Neural cell (in vitro differentiated cells): Measurements from ENCODE around the gene P3H2. TPM values are rescaled to one million over a fixed set of nuclear protein-coding genes. Genes with fewer than 3 reads are reported as not detected.

Experiments
- H2AFZ ChIP-seq: fragments of 200-600, 300-800 bp; sonication (generic), shearing (Covaris generic); 2 replicates; pipeline ENCODE4 v1.6.0; 2014; ENCODE audit warnings: low read depth, mild to moderate bottlenecking, antibody characterized with exemption, low read length, moderate library complexity
- H3F3A ChIP-seq: fragments of 200-600 bp; shearing (Covaris generic); 2 replicates; pipeline ENCODE4 v1.6.1; 2016; ENCODE audit warnings: mild to moderate bottlenecking, moderate library complexity, mixed read lengths, antibody characterized with exemption, low read length; ENCODE audit not compliant: insufficient read depth, poor library complexity, severe bottlenecking
- H3K27ac ChIP-seq: fragments of 200-600, 300-800 bp; sonication (generic), shearing (Covaris generic); 2 replicates; pipeline ENCODE4 v1.5.1; 2014; ENCODE audit warnings: mild to moderate bottlenecking, low read length, moderate library complexity
- H3K27me3 ChIP-seq: fragments of 300-800, 200-600 bp; sonication (generic), shearing (Covaris generic); 2 replicates; pipeline ENCODE4 v1.6.0; 2014; ENCODE audit warnings: mild to moderate bottlenecking, low read depth, low read length, moderate library complexity; ENCODE audit not compliant: insufficient read depth
- H3K36me3 ChIP-seq: fragments of 300-800, 200-600 bp; sonication (generic), shearing (Covaris generic); 2 replicates; pipeline ENCODE4 v1.5.1; 2014; ENCODE audit warnings: mild to moderate bottlenecking, antibody characterized with exemption, low read length, moderate library complexity; ENCODE audit not compliant: insufficient read depth
- H3K4me2 ChIP-seq: fragments of 300-800, 200-600 bp; sonication (generic), shearing (Covaris generic); 2 replicates; pipeline ENCODE4 v1.6.0; 2014; ENCODE audit warnings: mild to moderate bottlenecking, low read length
- H3K4me3 ChIP-seq: fragments of 300-800, 200-600 bp; sonication (generic), shearing (Covaris generic); 2 replicates; pipeline ENCODE4 v1.5.1; 2014; ENCODE audit warnings: mild to moderate bottlenecking, low read length, moderate library complexity
- H3K79me2 ChIP-seq: fragments of 200-600 bp; shearing (Covaris generic); replicated peaks from 2 replicates; pipeline ENCODE4 v1.6.0; 2014; ENCODE audit warnings: mild to moderate bottlenecking, low read length, moderate library complexity; ENCODE audit not compliant: insufficient read depth
- H3K9ac ChIP-seq: fragments of 300-800, 200-600 bp; sonication (generic), shearing (Covaris generic); 2 replicates; pipeline ENCODE4 v1.6.1; 2016; ENCODE audit warnings: mild to moderate bottlenecking, low read length, mixed read lengths
- H3K9me2 ChIP-seq: fragments of 200-600 bp; shearing (Covaris generic); 2 replicates; pipeline ENCODE4 v1.6.1; 2016; ENCODE audit warnings: mild to moderate bottlenecking, low read length, mixed read lengths; ENCODE audit not compliant: insufficient read depth
- H3K9me3 ChIP-seq: fragments of 200-600, 300-800 bp; sonication (generic), shearing (Covaris generic); 2 replicates; pipeline ENCODE4 v1.6.1; 2016; ENCODE audit warnings: mild to moderate bottlenecking, mixed run types, low read length, moderate library complexity, mixed read lengths
- H4K20me1 ChIP-seq: fragments of 200-600 bp; shearing (Covaris generic); 2 replicates; pipeline ENCODE4 v1.6.1; 2016; ENCODE audit warnings: mild to moderate bottlenecking, mixed run types; ENCODE audit not compliant: insufficient read depth
- CTCF ChIP-seq: fragments of 450-650 bp; IDR thresholded peaks from 2 replicates; pipeline ENCODE4 v1.5.1; 2014; ENCODE audit warnings: antibody characterized with exemption, mild to moderate bottlenecking, moderate library complexity; ENCODE audit not compliant: poor library complexity, severe bottlenecking
- EP300 ChIP-seq: fragments of 450-650 bp; conservative IDR thresholded peaks from 2 replicates; pipeline ENCODE4 v1.6.1; 2014; ENCODE audit warnings: antibody characterized with exemption, mild to moderate bottlenecking, moderate library complexity; ENCODE audit not compliant: poor library complexity, severe bottlenecking
- EZH2 ChIP-seq: fragments of 200-600, 300-800 bp; shearing (Covaris generic), sonication (generic); IDR thresholded peaks from 2 replicates; pipeline ENCODE4 v1.6.1; 2014; ENCODE audit warnings: antibody characterized with exemption, low read length, borderline replicate concordance, mild to moderate bottlenecking; ENCODE audit not compliant: insufficient read depth, poor library complexity, severe bottlenecking
- MXI1 ChIP-seq: fragments of 450-650 bp; conservative IDR thresholded peaks from 2 replicates; pipeline ENCODE4 v1.6.1; 2014; ENCODE audit warnings: antibody characterized with exemption, mild to moderate bottlenecking; ENCODE audit not compliant: poor library complexity, severe bottlenecking
- POLR2AphosphoS5 ChIP-seq: IDR thresholded peaks from 2 replicates; pipeline ENCODE4 v1.6.1; 2012
- RAD21 ChIP-seq: fragments of 450-650 bp; conservative IDR thresholded peaks from 2 replicates; pipeline ENCODE4 v1.6.1; 2014; ENCODE audit warnings: antibody characterized with exemption, mild to moderate bottlenecking, moderate library complexity
- REST ChIP-seq: IDR thresholded peaks from 2 replicates; pipeline ENCODE4 v1.6.1; 2012; ENCODE audit warnings: borderline replicate concordance
- SMC3 ChIP-seq: fragments of 450-650 bp; conservative IDR thresholded peaks from 2 replicates; pipeline ENCODE4 v1.6.1; 2014; ENCODE audit warnings: antibody characterized with exemption, mild to moderate bottlenecking, moderate library complexity; ENCODE audit not compliant: poor library complexity
- TAF1 ChIP-seq: IDR thresholded peaks from 2 replicates; pipeline ENCODE4 v1.6.1; 2012; ENCODE audit warnings: low read depth
- polyA plus RNA-seq: library from polyadenylated mRNA; depleted of rRNA; stranded (reverse); fragments of >200 nt; gene quantifications from 2 replicates; pipeline ENCODE4 v1.2.3, GENCODE V29; 2014

Gene P3H2
- polyA plus RNA-seq, 1 donor from 2014 or later = 0.68 TPM

DNA sequence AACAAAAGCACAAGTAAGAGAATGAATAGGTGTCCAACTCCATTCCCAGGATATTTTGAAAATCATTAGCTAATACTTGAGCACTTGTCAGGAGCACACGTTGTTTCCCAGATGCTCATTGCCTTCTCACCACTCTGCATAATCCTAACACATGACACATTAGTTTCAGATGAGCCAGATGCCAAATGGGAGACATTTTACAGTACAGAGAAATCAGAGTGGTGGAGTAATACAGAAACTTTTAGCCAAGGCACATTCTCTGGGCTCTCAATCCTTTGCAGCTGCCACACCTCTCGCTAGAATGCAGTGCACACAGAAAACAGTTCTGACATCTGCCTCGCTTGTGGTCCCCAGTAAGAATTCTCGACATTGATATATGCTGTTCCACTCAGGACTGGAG, 76.6 kb downstream of the P3H2 start:
- H3K4me3 ChIP-seq = no peak overlapping the region
- H3K36me3 ChIP-seq = no peaks in the 10 kb centered on the region
- no peaks in the 10 kb centered on the region for H4K20me1 ChIP-seq
- no peaks in the 10 kb centered on the region for H3K9me3 ChIP-seq
- no peak overlapping the region for H2AFZ ChIP-seq
- TF ChIP-seq RAD21 (no peak), TAF1 (no peak)
- no peaks in the 10 kb centered on the region for H3K9me2 ChIP-seq
- H3K9ac ChIP-seq = no peak overlapping the region
- H3K4me2 ChIP-seq = no peak overlapping the region
- no peaks in the 10 kb centered on the region for H3F3A ChIP-seq
- no peaks in the 10 kb centered on the region for H3K27me3 ChIP-seq
- H3K79me2 ChIP-seq = no peaks in the 10 kb centered on the region
- H3K27ac ChIP-seq = no peak overlapping the region

DNA sequence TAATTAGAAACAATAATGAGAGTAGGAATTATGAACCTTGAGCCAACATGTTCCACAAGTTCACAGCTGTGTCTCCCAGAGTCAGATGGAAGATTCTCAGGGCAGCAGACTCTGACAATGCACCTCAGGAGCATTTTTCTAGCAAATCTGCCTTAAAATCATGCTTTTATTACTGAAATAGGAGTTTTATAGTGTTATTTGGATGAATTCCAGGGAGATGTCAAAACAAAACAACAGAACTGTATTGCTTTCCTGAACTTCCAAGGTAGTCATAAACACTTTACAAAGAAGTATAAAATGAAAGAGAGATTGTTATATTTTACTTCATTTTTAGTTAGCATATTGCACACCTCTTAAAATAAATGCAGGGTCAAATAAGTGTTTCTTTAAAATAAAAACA, 77.0 kb downstream of the P3H2 start:
- no peak overlapping the region for H2AFZ ChIP-seq

DNA sequence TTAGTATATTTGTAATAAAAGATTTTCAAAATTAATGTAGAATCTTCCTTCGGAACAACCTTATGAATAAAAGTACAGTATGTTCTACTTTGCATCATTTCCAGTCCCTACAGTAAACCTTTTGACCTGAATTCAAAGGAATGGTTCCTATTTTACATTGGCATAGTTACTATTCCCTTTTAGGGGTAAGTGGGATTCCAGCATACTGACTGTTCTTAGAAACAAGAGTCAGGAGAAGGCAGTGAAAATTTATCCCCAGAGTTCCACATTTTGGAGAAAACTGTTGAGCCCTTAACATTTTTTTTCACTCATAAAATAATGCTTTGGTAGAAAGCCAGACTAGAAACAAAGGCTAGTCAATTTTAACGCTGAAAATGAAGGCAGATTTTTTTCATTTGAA, 78.1 kb downstream of the P3H2 start:
- Histone ChIP-seq H3K27me3 (no peaks in the 10 kb centered on the region), H3K79me2 (no peaks in the 10 kb centered on the region), H3K9ac (no peak overlapping the region), H3K4me2 (no peak overlapping the region), H3K4me3 (no peak overlapping the region), H3F3A (no peaks in the 10 kb centered on the region), H4K20me1 (no peaks in the 10 kb centered on the region), H3K9me3 (no peaks in the 10 kb centered on the region), H2AFZ (no peak overlapping the region), H3K36me3 (no peaks in the 10 kb centered on the region), H3K9me2 (no peaks in the 10 kb centered on the region), H3K27ac (no peak overlapping the region)
- TF ChIP-seq CTCF (no peak), POLR2AphosphoS5 (no peak), EP300 (no peak), EZH2 (no peak), REST (no peak), RAD21 (no peak), MXI1 (no peak), SMC3 (no peak), TAF1 (no peak)

More for the DNA sequence above, 77.0 kb downstream of the P3H2 start:
- no peaks in the 10 kb centered on the region for H3F3A ChIP-seq
- H3K79me2 ChIP-seq = no peaks in the 10 kb centered on the region
- no peaks in the 10 kb centered on the region for H3K9me3 ChIP-seq
- H3K4me3 ChIP-seq = no peak overlapping the region
- H3K9me2 ChIP-seq = no peaks in the 10 kb centered on the region
- H4K20me1 ChIP-seq = no peaks in the 10 kb centered on the region
- no peaks in the 10 kb centered on the region for H3K36me3 ChIP-seq
- no peak overlapping the region for H3K27ac ChIP-seq
- no peak overlapping the region for H3K4me2 ChIP-seq
- H3K27me3 ChIP-seq = no peaks in the 10 kb centered on the region
- TF ChIP-seq POLR2AphosphoS5 = no peak
- no peak overlapping the region for H3K9ac ChIP-seq
